ENCODE results near the gene TM9SF1.

DNA sequence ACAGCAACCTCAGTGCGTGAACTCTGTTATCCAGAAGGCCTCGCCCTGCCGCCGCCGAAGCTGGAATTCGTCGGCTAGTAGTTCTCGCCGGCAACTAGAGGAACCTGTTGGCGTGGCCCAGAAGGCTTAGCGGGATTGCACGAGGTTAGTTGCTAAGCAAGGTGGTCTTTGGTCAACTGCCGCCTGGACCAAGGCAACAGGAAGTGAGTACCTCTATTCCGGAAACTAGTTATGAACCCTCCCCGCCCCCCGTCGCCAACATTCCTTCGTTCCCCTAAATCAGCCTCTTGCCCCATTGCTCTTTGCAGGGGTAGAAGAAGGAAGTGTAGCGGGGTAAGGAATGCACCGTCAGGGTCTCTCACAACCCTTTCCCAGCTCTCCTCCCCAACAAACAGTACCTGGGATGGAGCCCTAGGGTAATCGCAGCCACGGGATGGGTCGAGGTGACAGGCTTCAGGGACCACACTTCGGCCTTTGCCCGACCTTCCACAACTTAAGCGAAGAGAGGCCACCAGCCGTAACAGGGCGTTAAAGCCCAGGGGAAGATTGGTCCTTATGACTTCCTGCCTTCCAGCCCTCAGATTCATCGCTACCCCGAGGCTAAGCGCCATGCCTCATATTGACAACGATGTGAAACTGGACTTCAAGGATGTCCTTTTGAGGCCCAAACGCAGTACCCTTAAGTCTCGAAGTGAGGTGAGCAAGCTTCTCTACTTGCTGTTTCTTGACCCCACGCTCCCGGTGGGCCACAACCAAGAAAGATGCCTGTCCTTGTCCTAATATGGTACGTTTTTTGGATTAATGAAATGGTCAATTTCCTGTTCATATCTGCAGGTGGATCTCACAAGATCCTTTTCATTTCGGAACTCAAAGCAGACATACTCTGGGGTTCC, 37.6 kb upstream of the TM9SF1 start, which contains the start of gene GMPR2:
- TF ChIP-seq, protein P1, sequence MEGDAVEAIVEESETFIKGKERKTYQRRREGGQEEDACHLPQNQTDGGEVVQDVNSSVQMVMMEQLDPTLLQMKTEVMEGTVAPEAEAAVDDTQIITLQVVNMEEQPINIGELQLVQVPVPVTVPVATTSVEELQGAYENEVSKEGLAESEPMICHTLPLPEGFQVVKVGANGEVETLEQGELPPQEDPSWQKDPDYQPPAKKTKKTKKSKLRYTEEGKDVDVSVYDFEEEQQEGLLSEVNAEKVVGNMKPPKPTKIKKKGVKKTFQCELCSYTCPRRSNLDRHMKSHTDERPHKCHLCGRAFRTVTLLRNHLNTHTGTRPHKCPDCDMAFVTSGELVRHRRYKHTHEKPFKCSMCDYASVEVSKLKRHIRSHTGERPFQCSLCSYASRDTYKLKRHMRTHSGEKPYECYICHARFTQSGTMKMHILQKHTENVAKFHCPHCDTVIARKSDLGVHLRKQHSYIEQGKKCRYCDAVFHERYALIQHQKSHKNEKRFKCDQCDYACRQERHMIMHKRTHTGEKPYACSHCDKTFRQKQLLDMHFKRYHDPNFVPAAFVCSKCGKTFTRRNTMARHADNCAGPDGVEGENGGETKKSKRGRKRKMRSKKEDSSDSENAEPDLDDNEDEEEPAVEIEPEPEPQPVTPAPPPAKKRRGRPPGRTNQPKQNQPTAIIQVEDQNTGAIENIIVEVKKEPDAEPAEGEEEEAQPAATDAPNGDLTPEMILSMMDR (IDR thresholded peaks at IDR 0.05) = no peak
- TF ChIP-seq EZH2phosphoT487 (IDR thresholded peaks at IDR 0.05) (no peak), EZH2 (IDR thresholded peaks at IDR 0.05) (no peak)
